Fibroblast of lung (primary cell): ENCODE results near the gene BRD3.

Source experiments
- EZH2 ChIP-seq: IDR thresholded peaks from 2 replicates; pipeline ENCODE4 v1.5.1; 2012; ENCODE audit warnings: low read length, control low read depth, mild to moderate bottlenecking; ENCODE audit errors: missing control alignments
- TF ChIP-seq, protein P1 (sequence below), 2 donors: IDR thresholded peaks in 1 of 2; conservative IDR thresholded peaks in 1 of 2; 1 replicate in 1 of 2; 2 replicates in 1 of 2; pipeline ENCODE4 v1.5.1; 2011 to 2012; ENCODE audit warnings: low read length in 2 of 2, control low read depth in 1 of 2, inconsistent platforms in 1 of 2, low read depth in 1 of 2, mild to moderate bottlenecking in 1 of 2

- no peak for TF ChIP-seq EZH2
- TF ChIP-seq, protein P1, sequence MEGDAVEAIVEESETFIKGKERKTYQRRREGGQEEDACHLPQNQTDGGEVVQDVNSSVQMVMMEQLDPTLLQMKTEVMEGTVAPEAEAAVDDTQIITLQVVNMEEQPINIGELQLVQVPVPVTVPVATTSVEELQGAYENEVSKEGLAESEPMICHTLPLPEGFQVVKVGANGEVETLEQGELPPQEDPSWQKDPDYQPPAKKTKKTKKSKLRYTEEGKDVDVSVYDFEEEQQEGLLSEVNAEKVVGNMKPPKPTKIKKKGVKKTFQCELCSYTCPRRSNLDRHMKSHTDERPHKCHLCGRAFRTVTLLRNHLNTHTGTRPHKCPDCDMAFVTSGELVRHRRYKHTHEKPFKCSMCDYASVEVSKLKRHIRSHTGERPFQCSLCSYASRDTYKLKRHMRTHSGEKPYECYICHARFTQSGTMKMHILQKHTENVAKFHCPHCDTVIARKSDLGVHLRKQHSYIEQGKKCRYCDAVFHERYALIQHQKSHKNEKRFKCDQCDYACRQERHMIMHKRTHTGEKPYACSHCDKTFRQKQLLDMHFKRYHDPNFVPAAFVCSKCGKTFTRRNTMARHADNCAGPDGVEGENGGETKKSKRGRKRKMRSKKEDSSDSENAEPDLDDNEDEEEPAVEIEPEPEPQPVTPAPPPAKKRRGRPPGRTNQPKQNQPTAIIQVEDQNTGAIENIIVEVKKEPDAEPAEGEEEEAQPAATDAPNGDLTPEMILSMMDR (conservative IDR thresholded peaks at IDR 0.05 in 1 of 2, IDR thresholded peaks at IDR 0.05 in 1 of 2; ENCODE audit: low read depth in 1 of 2, low read length in 2 of 2) = no peak
Measured at GRCh38 chr9:134040176-134040565, 27.7 kb downstream of the BRD3 start.
